H1 (cell line): Measurements from ENCODE around the gene HOXD12. TPM values are rescaled to one million over a fixed set of nuclear protein-coding genes. Genes with fewer than 3 reads are reported as not detected.
A peak's percentile ranks its signal among the peaks of the same experiment; 100 is the strongest.

Source experiments
- CTCF ChIA-PET: fragments of 300-600 bp; sonication (Branson Sonifier 250); formaldehyde crosslinking; loops from one replicate; lab custom pipeline; 2021; ENCODE audit not compliant: partially characterized antibody; lab: Charles Lee
- POLR2A ChIA-PET: fragments of 300-600 bp; sonication (Branson Sonifier 250); formaldehyde crosslinking; loops from one replicate; lab custom pipeline; 2021; ENCODE audit warnings: inconsistent platforms; ENCODE audit not compliant: partially characterized antibody; lab: Charles Lee
- DNase-seq, 2 experiments: peaks; one replicate each; pipeline versions ENCODE4 v3.0.0 to v3.0.0-alpha.2; 2010 to 2022; ENCODE audit warnings: low spot score in 2 of 2, low read depth in 1 of 2, mixed read lengths in 1 of 2
- FAIRE-seq: peaks from 2 replicates; lab custom pipeline; 2011; peaks lifted over from hg19 to GRCh38; lab: Jason Lieb, UNC
- H2AFZ ChIP-seq: 2 replicates; pipeline ENCODE4 v1.8.1; 2012; ENCODE audit warnings: low read length, inconsistent platforms
- H2AK5ac ChIP-seq: 2 replicates; pipeline ENCODE4 v1.6.1; 2013; ENCODE audit warnings: low read depth, low read length
- H2BK120ac ChIP-seq: replicated peaks from 2 replicates; pipeline ENCODE3; 2013; ENCODE audit warnings: low read depth, low read length, inconsistent platforms
- H2BK12ac ChIP-seq: 2 replicates; pipeline ENCODE4 v1.6.1; 2013; ENCODE audit warnings: low read depth, low read length
- H2BK15ac ChIP-seq: 2 replicates; pipeline ENCODE4 v1.6.1; 2013; ENCODE audit warnings: low read length
- H2BK20ac ChIP-seq: 2 replicates; pipeline ENCODE4 v1.6.1; 2013; ENCODE audit warnings: low read length
- H2BK5ac ChIP-seq: 2 replicates; pipeline ENCODE4 v1.6.1; 2013; ENCODE audit warnings: low read depth, low read length
- H3K14ac ChIP-seq: 2 replicates; pipeline ENCODE4 v1.6.1; 2013; ENCODE audit warnings: inconsistent platforms; ENCODE audit not compliant: insufficient read length
- H3K18ac ChIP-seq: 2 replicates; pipeline ENCODE4 v1.6.1; 2013; ENCODE audit warnings: low read length; ENCODE audit errors: extremely low read depth
- H3K23ac ChIP-seq: 2 replicates; pipeline ENCODE4 v1.6.1; 2013; ENCODE audit warnings: inconsistent platforms; ENCODE audit not compliant: insufficient read length
- H3K23me2 ChIP-seq: 2 replicates; pipeline ENCODE4 v1.6.1; 2013; ENCODE audit warnings: low read depth, low read length
- H3K27ac ChIP-seq: 2 replicates; pipeline ENCODE4 v1.6.1; 2011; ENCODE audit warnings: low read depth, low read length, inconsistent platforms
- H3K27me3 ChIP-seq, 4 experiments: replicated peaks in 1 of 4; 1 replicate in 1 of 4; 2 replicates in 3 of 4; pipeline versions ENCODE4 v1.6.1 to v1.8.1; 2011 to 2013; ENCODE audit warnings: low read length in 3 of 4, mild to moderate bottlenecking in 3 of 4, inconsistent platforms in 2 of 4, mixed read lengths in 2 of 4, moderate library complexity in 1 of 4; ENCODE audit not compliant: control insufficient read depth in 3 of 4, insufficient read depth in 3 of 4; ENCODE audit errors: extremely low read depth in 1 of 4
- H3K36me3 ChIP-seq, 4 experiments: 2 replicates each; pipeline versions ENCODE4 v1.6.1 to v1.8.1; 2011 to 2013; ENCODE audit warnings: mild to moderate bottlenecking in 4 of 4, low read length in 3 of 4, moderate library complexity in 2 of 4, control low read depth in 1 of 4, inconsistent platforms in 1 of 4; ENCODE audit not compliant: insufficient read depth in 4 of 4, control insufficient read depth in 2 of 4
- H3K4ac ChIP-seq: replicated peaks from 2 replicates; pipeline ENCODE3; 2013; ENCODE audit warnings: low read length, low read depth, mixed read lengths, inconsistent platforms; ENCODE audit not compliant: insufficient read length
- H3K4me1 ChIP-seq, 4 experiments: replicated peaks in 1 of 4; 1 replicate in 1 of 4; 2 replicates in 3 of 4; pipeline versions ENCODE4 v1.6.1 to v1.8.1; 2011 to 2013; ENCODE audit warnings: low read length in 3 of 4, inconsistent platforms in 2 of 4, mixed read lengths in 1 of 4; ENCODE audit not compliant: insufficient read depth in 4 of 4, control insufficient read depth in 3 of 4
- H3K4me2 ChIP-seq, 2 experiments: 2 replicates each; pipeline versions ENCODE4 v1.6.1 to v1.8.1; 2011 to 2013; ENCODE audit warnings: low read depth in 2 of 2, low read length in 2 of 2, control low read depth in 1 of 2, inconsistent platforms in 1 of 2, mild to moderate bottlenecking in 1 of 2; ENCODE audit not compliant: insufficient read depth in 1 of 2
- H3K4me3 ChIP-seq, 4 experiments: fragments of 200-600, 300-600 bp in 1 of 4; sonication (generic), shearing (Covaris generic), sonication (Bioruptor Twin) in 1 of 4; 2 replicates each; pipeline versions ENCODE4 v1.5.1 to v1.8.1; 2011 to 2016; ENCODE audit warnings: low read length in 4 of 4, low read depth in 3 of 4, control low read depth in 2 of 4, inconsistent platforms in 2 of 4, mild to moderate bottlenecking in 2 of 4, mixed read lengths in 1 of 4, moderate library complexity in 1 of 4; ENCODE audit not compliant: insufficient read depth in 2 of 4; ENCODE audit errors: extremely low read depth in 1 of 4
- H3K56ac ChIP-seq: replicated peaks from 2 replicates; pipeline ENCODE3; 2013; ENCODE audit warnings: low read depth, mild to moderate bottlenecking, mixed read lengths, low read length, inconsistent platforms; ENCODE audit not compliant: insufficient read length
- H3K79me1 ChIP-seq: 2 replicates; pipeline ENCODE4 v1.6.1; 2013; ENCODE audit warnings: low read depth, low read length, control low read depth
- H3K79me2 ChIP-seq, 2 experiments: 2 replicates each; pipeline versions ENCODE4 v1.6.1 to v1.8.1; 2012 to 2013; ENCODE audit warnings: low read length in 2 of 2, mild to moderate bottlenecking in 2 of 2, inconsistent platforms in 1 of 2; ENCODE audit not compliant: insufficient read depth in 2 of 2, control insufficient read depth in 1 of 2
- H3K9ac ChIP-seq, 4 experiments: replicated peaks in 1 of 4; 1 replicate in 1 of 4; 2 replicates in 3 of 4; pipeline versions ENCODE4 v1.6.1 to v1.8.1; 2011 to 2013; ENCODE audit warnings: low read depth in 3 of 4, low read length in 3 of 4, control low read depth in 2 of 4, mild to moderate bottlenecking in 2 of 4, moderate library complexity in 2 of 4, inconsistent platforms in 1 of 4; ENCODE audit errors: extremely low read depth in 1 of 4
- H3K9me3 ChIP-seq, 2 experiments: 2 replicates each; pipeline versions ENCODE4 v1.6.1 to v1.8.1; 2012 to 2013; ENCODE audit warnings: mild to moderate bottlenecking in 2 of 2, moderate library complexity in 2 of 2, control low read depth in 1 of 2, inconsistent platforms in 1 of 2, low read depth in 1 of 2, low read length in 1 of 2, mixed read lengths in 1 of 2; ENCODE audit not compliant: insufficient read depth in 2 of 2
- H4K20me1 ChIP-seq, 2 experiments: replicated peaks in 1 of 2; 2 replicates each; pipeline versions ENCODE3 to v1.8.1; 2011 to 2013; ENCODE audit warnings: inconsistent platforms in 2 of 2, low read length in 2 of 2, mild to moderate bottlenecking in 1 of 2; ENCODE audit not compliant: insufficient read depth in 2 of 2, control insufficient read depth in 1 of 2
- H4K5ac ChIP-seq: 2 replicates; pipeline ENCODE4 v1.6.1; 2013; ENCODE audit warnings: low read length, low read depth, mixed read lengths, inconsistent platforms; ENCODE audit not compliant: insufficient read length
- H4K8ac ChIP-seq: 2 replicates; pipeline ENCODE4 v1.8.0; 2013; ENCODE audit warnings: mild to moderate bottlenecking, moderate library complexity, low read length, inconsistent platforms; ENCODE audit not compliant: insufficient read depth; ENCODE audit errors: extremely low read depth
- H4K91ac ChIP-seq: replicated peaks from 2 replicates; pipeline ENCODE3; 2013; ENCODE audit warnings: low read length, mixed read lengths, inconsistent platforms; ENCODE audit not compliant: insufficient read length
- CBX8 ChIP-seq: fragments of 300-800, 300-1000 bp; sonication (generic); IDR thresholded peaks from 2 replicates; pipeline ENCODE4 v1.7.1; 2016; ENCODE audit warnings: low read depth, low read length, borderline replicate concordance
- CEBPB ChIP-seq: IDR thresholded peaks from 2 replicates; pipeline ENCODE4 v1.6.1; 2012; ENCODE audit warnings: low read depth, low read length
- EGR1 ChIP-seq: IDR thresholded peaks from 2 replicates; pipeline ENCODE4 v1.6.1; 2011; ENCODE audit warnings: low read depth, low read length, borderline replicate concordance
- EZH2 ChIP-seq: fragments of 200-600 bp; sonication (generic); IDR thresholded peaks from 2 replicates; pipeline ENCODE4 v1.7.1; 2012; ENCODE audit warnings: low read depth, mild to moderate bottlenecking, moderate library complexity, low read length, inconsistent platforms; ENCODE audit not compliant: severe bottlenecking
- MAFK ChIP-seq: IDR thresholded peaks from 2 replicates; pipeline ENCODE4 v1.6.1; 2012; ENCODE audit warnings: low read depth, mild to moderate bottlenecking, improper control_type of control experiment, low read length
- SIRT6 ChIP-seq: IDR thresholded peaks from one replicate; pipeline ENCODE4 v1.7.1; 2012; ENCODE audit warnings: low read length, inconsistent platforms
- SRF ChIP-seq: IDR thresholded peaks from 2 replicates; pipeline ENCODE4 v1.6.1; 2011; ENCODE audit warnings: mild to moderate bottlenecking, low read depth, low read length, moderate library complexity
- TAF7 ChIP-seq: optimal IDR thresholded peaks from 2 replicates; pipeline ENCODE3; 2011; ENCODE audit warnings: low read depth, mild to moderate bottlenecking, inconsistent platforms, low read length, moderate library complexity, borderline replicate concordance
- TBP ChIP-seq: IDR thresholded peaks from 2 replicates; pipeline ENCODE4 v1.6.1; 2011; ENCODE audit warnings: low read depth, low read length, improper control_type of control experiment
- WGBS, 2 experiments: shearing (Covaris generic) in 1 of 2; methylation state at CpG; one replicate each; pipeline versions ENCODE4 v1.1.6 to v1.1.7; 2013 to 2015; ENCODE audit warnings: low lambda C conversion rate in 2 of 2, mixed read lengths in 2 of 2, inconsistent platforms in 1 of 2, low coverage in 1 of 2, missing lambda C conversion rate in 1 of 2; ENCODE audit not compliant: insufficient replicate concordance in 2 of 2, insufficient coverage in 1 of 2, insufficient read length in 1 of 2; ENCODE audit errors: extremely low coverage in 1 of 2, missing lambda C conversion rate in 1 of 2; 5-methylcytosine and 5-hydroxymethylcytosine counted together
- polyA plus RNA-seq, 7 experiments: library from polyadenylated mRNA; depleted of rRNA in 3 of 7; stranded (reverse) in 5 of 7; unstranded in 2 of 7; fragments of >200 nt in 5 of 7; fragments of 200-250 nt in 2 of 7; gene quantifications; 1 replicate in 5 of 7; 2 replicates in 1 of 7; 4 replicates in 1 of 7; pipeline versions ENCODE4 v1.2.1 to v1.2.3, GENCODE V29; 2011 to 2013; ENCODE audit warnings: missing spikeins in 2 of 7, mixed read lengths in 2 of 7
- total RNA-seq: library from RNA; stranded (reverse); fragmentation: NEBNext Ultra II Directional; extraction: Animal tissue kit (Norgen Biotek cat#: 25700); gene quantifications from 2 replicates; pipeline ENCODE4 v1.2.1, GENCODE V29; 2021
- TF ChIP-seq, protein P1 (sequence below): IDR thresholded peaks from 2 replicates; pipeline ENCODE4 v1.6.1; 2012; ENCODE audit warnings: low read length, inconsistent platforms

The HOXD12 gene
- total and polyA plus RNA-seq, 2 of the 8 experiments (the other 6 are each of a cell fraction or from before 2014, with no cell fraction given) = not detected

DNA sequence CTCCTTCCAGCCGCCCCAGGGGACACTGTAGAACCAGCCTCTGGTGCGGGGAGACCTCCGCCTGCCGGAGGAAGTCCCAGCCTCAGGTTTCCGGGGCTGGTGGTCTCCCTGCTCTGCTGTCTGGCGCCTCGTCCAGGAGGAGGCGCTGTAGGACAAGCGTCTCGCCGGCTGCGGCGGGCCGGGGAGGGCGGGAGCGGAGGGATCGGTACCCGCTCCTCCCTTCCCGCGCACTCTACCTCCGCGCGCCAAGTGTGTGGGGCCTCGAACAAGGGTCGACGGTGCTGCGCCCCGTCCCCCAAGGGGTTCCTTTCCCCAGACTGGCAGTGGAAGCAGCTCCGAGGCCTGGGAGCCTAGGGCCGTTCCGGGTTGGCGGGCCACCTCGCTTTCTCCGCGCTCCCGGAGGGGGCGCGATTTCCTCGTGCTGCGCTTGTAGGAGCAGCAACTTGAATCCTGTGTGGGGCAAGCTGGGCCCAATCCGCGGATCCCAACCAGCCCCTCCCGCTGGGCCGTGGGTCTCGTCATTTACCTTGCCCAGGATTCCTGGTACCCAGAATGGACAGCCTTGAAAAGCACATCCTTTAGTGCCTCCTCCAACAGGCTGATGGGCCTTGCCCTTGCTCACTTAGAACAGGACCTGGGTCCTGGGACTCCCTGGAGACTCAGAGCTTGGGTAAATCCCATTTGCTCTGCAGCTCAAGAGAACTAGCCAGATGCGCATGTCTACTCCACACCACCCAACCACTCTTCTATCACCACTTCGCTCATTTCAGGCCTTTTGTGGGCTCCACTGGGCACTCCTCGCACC lies 41.1 kb downstream of the HOXD12 start:
- Histone ChIP-seq H3K4me1 (peaks cover 0 to 9% (median 4%) of the 10 kb centered on the region in 4 experiments; a peak in 5 of 7 replicates), H3K23ac (no peak overlapping the region), H3K14ac (no peak overlapping the region), H3K36me3 (peaks cover 0 to 4% (median 0%) of the 10 kb centered on the region in 4 experiments; a peak in 1 of 8 replicates), H2BK120ac (no peak overlapping the region), H4K5ac (no peak overlapping the region), H3K79me1 (no peaks in the 10 kb centered on the region), H3K9ac (no peak overlapping the region; a peak in 1 of 7 replicates), H2BK15ac (peak overlapping the region; percentile 61; the same call in 1 of the 2 replicates), H2BK20ac (no peak overlapping the region), H2AK5ac (no peak overlapping the region), H4K8ac (no peak overlapping the region), H3K56ac (no peak overlapping the region), H3K18ac (peak overlapping the region; percentile 51; the same call in 1 of the 2 replicates), H3K23me2 (peaks cover 3% of the 10 kb centered on the region; the same call in 1 of the 2 replicates), H2BK12ac (no peak overlapping the region), H3K4me3 (peak overlapping the region; percentile 35 to 67 (median 59)), H3K27ac (no peak overlapping the region), H2BK5ac (no peak overlapping the region), H3K79me2 (no peaks in the 10 kb centered on the region), H3K9me3 (no peaks in the 10 kb centered on the region; a peak in 1 of 4 replicates), H3K4ac (no peak overlapping the region), H3K27me3 (peaks cover 81 to 100% (median 96%) of the 10 kb centered on the region in 4 experiments), H4K20me1 (peaks cover 7 to 8% of the 10 kb centered on the region in 2 experiments), H2AFZ (no peak overlapping the region; the same call in 1 of the 2 replicates), H4K91ac (peak overlapping the region; percentile 91), H3K4me2 (peak overlapping the region; percentile 4 to 79)
- CTCF ChIA-PET = interaction anchor here (0.6 to 10.0 kb wide), 91 partner anchors 9 to 1620 kb away, joined by 3 to 119 read pairs (median 5); partner anchors contain the start of genes HOXD10, HOXD4, HOXD8 and HOXD9
- DNase-seq (peak; percentile 66 to 92), FAIRE-seq (peak; percentile 65)
- 10% methylated on average over 35 of the region's 48 CpGs; no CpG with 5 or more reads in 1 of the 2 experiments for WGBS, 2 experiments
- POLR2A ChIA-PET = interaction anchor here (0.6 to 1.8 kb wide), 4 partner anchors 10 to 48 kb away, joined by 3 to 4 read pairs (median 3); partner anchors contain the start of genes HOXD1 and HOXD4
- TF ChIP-seq CEBPB = no peak
- no peak for TF ChIP-seq TAF7
- no peak; the same call in 1 of the 2 replicates for TF ChIP-seq MAFK
- TF ChIP-seq, protein P1, sequence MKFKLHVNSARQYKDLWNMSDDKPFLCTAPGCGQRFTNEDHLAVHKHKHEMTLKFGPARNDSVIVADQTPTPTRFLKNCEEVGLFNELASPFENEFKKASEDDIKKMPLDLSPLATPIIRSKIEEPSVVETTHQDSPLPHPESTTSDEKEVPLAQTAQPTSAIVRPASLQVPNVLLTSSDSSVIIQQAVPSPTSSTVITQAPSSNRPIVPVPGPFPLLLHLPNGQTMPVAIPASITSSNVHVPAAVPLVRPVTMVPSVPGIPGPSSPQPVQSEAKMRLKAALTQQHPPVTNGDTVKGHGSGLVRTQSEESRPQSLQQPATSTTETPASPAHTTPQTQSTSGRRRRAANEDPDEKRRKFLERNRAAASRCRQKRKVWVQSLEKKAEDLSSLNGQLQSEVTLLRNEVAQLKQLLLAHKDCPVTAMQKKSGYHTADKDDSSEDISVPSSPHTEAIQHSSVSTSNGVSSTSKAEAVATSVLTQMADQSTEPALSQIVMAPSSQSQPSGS = no peak
- TF ChIP-seq SRF = no peak
- no peak for TF ChIP-seq CBX8
- TF ChIP-seq EGR1 = no peak
- peak; percentile 30 for TF ChIP-seq EZH2
- no peak for TF ChIP-seq TBP
- TF ChIP-seq SIRT6 = no peak
